SK-N-SH (cell line): Measurements from ENCODE around the gene LIPT1. TPM values are rescaled to one million over a fixed set of nuclear protein-coding genes. Genes with fewer than 3 reads are reported as not detected.

Experiments used
- CTCF ChIA-PET: fragments of 300-600, 350-600 bp; formaldehyde crosslinking; extraction: SDS; loops from one replicate; lab custom pipeline; 2021; lab: Yijun Ruan, JAX
- POLR2A ChIA-PET: fragments of 350-600 bp; sonication (Branson Sonifier 250); formaldehyde crosslinking; extraction: SDS; loops from one replicate; lab custom pipeline; 2020; ENCODE audit warnings: antibody characterized with exemption, inconsistent platforms; lab: Yijun Ruan, JAX
- DNase-seq: peaks from one replicate; pipeline ENCODE4 v3.0.0; 2012
- H2AFZ ChIP-seq: fragments of 200-600 bp; sonication (generic); 2 replicates; pipeline ENCODE4 v1.8.1; 2016; ENCODE audit warnings: antibody characterized with exemption, mild to moderate bottlenecking, low read depth
- H3F3A ChIP-seq: fragments of 200-600 bp; sonication (generic); replicated peaks from 2 replicates; pipeline ENCODE3; 2016; ENCODE audit warnings: antibody characterized with exemption, mild to moderate bottlenecking; ENCODE audit not compliant: insufficient read depth
- H3K27ac ChIP-seq, 2 experiments: fragments of 200-500 bp in 1 of 2; fragments of 200-600 bp in 1 of 2; sonication (Bioruptor generic) in 1 of 2; sonication (generic), shearing (Covaris generic) in 1 of 2; 2 replicates each; pipeline versions ENCODE4 v1.5.1 to v1.6.1; 2014 to 2016; ENCODE audit warnings: low read depth in 2 of 2, inconsistent platforms in 1 of 2, low read length in 1 of 2, mild to moderate bottlenecking in 1 of 2, mixed read lengths in 1 of 2
- H3K27me3 ChIP-seq: fragments of 200-600 bp; sonication (generic), shearing (Covaris generic); 2 replicates; pipeline ENCODE4 v1.6.1; 2016; ENCODE audit warnings: mixed run types; ENCODE audit not compliant: insufficient read depth
- H3K36me3 ChIP-seq, 2 experiments: fragments of 200-500 bp in 1 of 2; fragments of 200-600 bp in 1 of 2; sonication (Bioruptor generic) in 1 of 2; sonication (generic) in 1 of 2; replicated peaks in 1 of 2; 2 replicates each; pipeline versions ENCODE3 to v1.5.1; 2014 to 2016; ENCODE audit warnings: low read length in 1 of 2, mild to moderate bottlenecking in 1 of 2; ENCODE audit not compliant: insufficient read depth in 2 of 2, control insufficient read depth in 1 of 2
- H3K4me1 ChIP-seq, 2 experiments: fragments of 200-500 bp in 1 of 2; fragments of 200-600 bp in 1 of 2; sonication (Bioruptor generic) in 1 of 2; sonication (generic), shearing (Covaris generic) in 1 of 2; 2 replicates each; pipeline versions ENCODE4 v1.5.1 to v1.6.1; 2014 to 2016; ENCODE audit warnings: low read depth in 1 of 2, low read length in 1 of 2, mixed run types in 1 of 2; ENCODE audit not compliant: insufficient read depth in 2 of 2, control insufficient read depth in 1 of 2
- H3K4me2 ChIP-seq: fragments of 200-600 bp; sonication (generic), shearing (Covaris generic); 2 replicates; pipeline ENCODE4 v1.6.1; 2017; ENCODE audit warnings: mixed run types
- H3K4me3 ChIP-seq, 2 experiments: fragments of 200-500 bp in 1 of 2; fragments of 200-600 bp in 1 of 2; sonication (Bioruptor generic) in 1 of 2; sonication (generic), shearing (Covaris generic) in 1 of 2; 2 replicates each; pipeline versions ENCODE4 v1.5.1 to v1.8.1; 2014 to 2016; ENCODE audit warnings: low read depth in 2 of 2, inconsistent platforms in 1 of 2, low read length in 1 of 2, mild to moderate bottlenecking in 1 of 2, mixed read lengths in 1 of 2, moderate library complexity in 1 of 2
- H3K79me2 ChIP-seq: fragments of 200-600 bp; sonication (generic); 2 replicates; pipeline ENCODE4 v1.8.1; 2017; ENCODE audit warnings: mild to moderate bottlenecking; ENCODE audit not compliant: insufficient read depth
- H3K9ac ChIP-seq: fragments of 200-600 bp; sonication (generic); 2 replicates; pipeline ENCODE4 v1.6.1; 2017; ENCODE audit warnings: mixed run types
- H3K9me2 ChIP-seq: fragments of 200-600 bp; sonication (generic); 2 replicates; pipeline ENCODE4 v1.6.1; 2017; ENCODE audit warnings: mixed run types
- H3K9me3 ChIP-seq: fragments of 200-600 bp; sonication (generic); 2 replicates; pipeline ENCODE4 v1.6.1; 2017; ENCODE audit warnings: mixed run types, mild to moderate bottlenecking, moderate library complexity
- H4K20me1 ChIP-seq: fragments of 200-600 bp; sonication (generic); 2 replicates; pipeline ENCODE4 v1.6.1; 2017; ENCODE audit warnings: mild to moderate bottlenecking, mixed run types; ENCODE audit not compliant: insufficient read depth
- ELF1 ChIP-seq: IDR thresholded peaks from 2 replicates; pipeline ENCODE4 v1.4.0; 2012
- EP300 ChIP-seq, 2 experiments: IDR thresholded peaks; 2 replicates each; pipeline versions ENCODE4 v1.4.0 to v1.6.1; 2012; ENCODE audit warnings: borderline replicate concordance in 1 of 2, low read depth in 1 of 2, low read length in 1 of 2
- EZH2phosphoT487 ChIP-seq: fragments of 200-600 bp; sonication (generic); IDR thresholded peaks from 2 replicates; pipeline ENCODE4 v1.6.1; 2017; ENCODE audit warnings: low read depth, mixed run types, mild to moderate bottlenecking, antibody characterized with exemption, moderate library complexity, borderline replicate concordance
- FOSL2 ChIP-seq: IDR thresholded peaks from 2 replicates; pipeline ENCODE4 v1.4.0; 2012; ENCODE audit warnings: low read depth, mild to moderate bottlenecking, moderate library complexity, borderline replicate concordance
- FOXJ3 ChIP-seq: sonication (generic); formaldehyde crosslinking; IDR thresholded peaks from 2 replicates; pipeline ENCODE4 v1.5.1; 2020; ENCODE audit warnings: mild to moderate bottlenecking, missing genetic modification reagents
- JUND ChIP-seq: IDR thresholded peaks from 2 replicates; pipeline ENCODE4 v1.4.0; 2012
- NFIC ChIP-seq: IDR thresholded peaks from 2 replicates; pipeline ENCODE4 v1.4.0; 2012; ENCODE audit warnings: borderline replicate concordance
- NRF1 ChIP-seq: IDR thresholded peaks from 2 replicates; pipeline ENCODE4 v1.6.1; 2012; ENCODE audit warnings: low read depth, mild to moderate bottlenecking, low read length
- POLR2AphosphoS5 ChIP-seq: IDR thresholded peaks from 2 replicates; pipeline ENCODE4 v1.6.1; 2012; ENCODE audit warnings: low read depth, low read length
- REST ChIP-seq: IDR thresholded peaks from 2 replicates; pipeline ENCODE4 v1.6.1; 2012; ENCODE audit warnings: mild to moderate bottlenecking, low read depth, low read length, moderate library complexity
- RFX5 ChIP-seq: IDR thresholded peaks from 2 replicates; pipeline ENCODE4 v1.6.1; 2012; ENCODE audit warnings: mild to moderate bottlenecking, improper control_type of control experiment, low read length
- RXRA ChIP-seq: IDR thresholded peaks from 2 replicates; pipeline ENCODE4 v1.4.0; 2012; ENCODE audit warnings: low read depth, mild to moderate bottlenecking, borderline replicate concordance
- SIN3A ChIP-seq: IDR thresholded peaks from 2 replicates; pipeline ENCODE4 v1.6.1; 2012; ENCODE audit warnings: low read depth, mild to moderate bottlenecking, low read length, moderate library complexity, borderline replicate concordance
- SMC3 ChIP-seq: IDR thresholded peaks from 2 replicates; pipeline ENCODE4 v1.6.1; 2012; ENCODE audit warnings: low read depth, low read length, improper control_type of control experiment
- TAF1 ChIP-seq: IDR thresholded peaks from 2 replicates; pipeline ENCODE4 v1.6.1; 2012; ENCODE audit warnings: low read depth, mild to moderate bottlenecking, low read length, moderate library complexity, borderline replicate concordance
- TCF12 ChIP-seq: IDR thresholded peaks from 2 replicates; pipeline ENCODE4 v1.4.0; 2012
- WGBS: methylation state at CpG from one replicate; pipeline ENCODE4 v1.1.6; 2017; ENCODE audit warnings: low lambda C conversion rate; 5-methylcytosine and 5-hydroxymethylcytosine counted together
- polyA plus RNA-seq, 3 experiments: library from polyadenylated mRNA; depleted of rRNA; stranded (reverse); fragments of >200 nt; gene quantifications; 2 replicates each; pipeline ENCODE4 v1.2.3, GENCODE V29; 2012
- TF ChIP-seq, protein P1 (sequence below): IDR thresholded peaks from 2 replicates; pipeline ENCODE4 v1.4.0; 2012; ENCODE audit warnings: low read depth, borderline replicate concordance
- TF ChIP-seq, protein P2 (sequence below): fragments of 150-350 bp; IDR thresholded peaks from 2 replicates; pipeline ENCODE4 v1.6.1; 2017; ENCODE audit warnings: antibody characterized with exemption, low read length, low read depth, borderline replicate concordance
- TF ChIP-seq, protein P3 (sequence below): IDR thresholded peaks from 2 replicates; pipeline ENCODE4 v1.4.0; 2012; ENCODE audit warnings: low read depth

LIPT1 gene
- polyA plus RNA-seq, 1 of the 3 experiments (the other 2 are of a cell fraction) = 5.4 TPM

DNA sequence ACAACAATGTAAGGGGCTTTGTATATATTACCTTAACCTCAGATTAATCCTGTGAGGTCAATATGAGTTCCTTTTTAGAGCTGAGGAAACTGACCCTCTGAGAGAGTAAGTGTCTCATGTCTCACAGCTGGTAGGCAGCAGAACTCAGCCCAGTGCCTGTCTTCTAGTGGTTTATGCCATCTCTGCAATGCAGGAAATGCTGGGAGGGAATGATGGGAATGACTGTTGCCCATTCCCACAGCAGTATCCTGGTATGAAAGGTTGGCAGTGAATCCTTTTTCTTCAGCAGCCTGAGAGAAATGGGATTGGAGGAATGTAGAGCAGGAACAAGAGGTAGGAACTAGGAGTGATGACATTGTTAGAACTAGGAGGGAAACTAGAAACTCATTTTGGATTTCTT is 32.2 kb downstream of the LIPT1 start:
- no peaks in the 10 kb centered on the region for H3K27me3 ChIP-seq
- peaks cover 13 to 20% of the 10 kb centered on the region in 2 experiments for H3K36me3 ChIP-seq
- H3K4me3 ChIP-seq = no peak overlapping the region
- no peaks in the 10 kb centered on the region for H3F3A ChIP-seq
- no peak for DNase-seq
- POLR2A ChIA-PET = no interaction called here
- H3K9ac ChIP-seq = no peak overlapping the region
- peaks cover 10% of the 10 kb centered on the region; the same call in 1 of the 2 replicates for H4K20me1 ChIP-seq
- TF ChIP-seq EZH2phosphoT487 (no peak), TAF1 (no peak), NRF1 (no peak), RXRA (no peak), RFX5 (no peak), SIN3A (no peak), FOXJ3 (CRISPR knock-in tag) (no peak), FOSL2 (no peak), ELF1 (no peak), SMC3 (no peak)
- TF ChIP-seq, protein P1, sequence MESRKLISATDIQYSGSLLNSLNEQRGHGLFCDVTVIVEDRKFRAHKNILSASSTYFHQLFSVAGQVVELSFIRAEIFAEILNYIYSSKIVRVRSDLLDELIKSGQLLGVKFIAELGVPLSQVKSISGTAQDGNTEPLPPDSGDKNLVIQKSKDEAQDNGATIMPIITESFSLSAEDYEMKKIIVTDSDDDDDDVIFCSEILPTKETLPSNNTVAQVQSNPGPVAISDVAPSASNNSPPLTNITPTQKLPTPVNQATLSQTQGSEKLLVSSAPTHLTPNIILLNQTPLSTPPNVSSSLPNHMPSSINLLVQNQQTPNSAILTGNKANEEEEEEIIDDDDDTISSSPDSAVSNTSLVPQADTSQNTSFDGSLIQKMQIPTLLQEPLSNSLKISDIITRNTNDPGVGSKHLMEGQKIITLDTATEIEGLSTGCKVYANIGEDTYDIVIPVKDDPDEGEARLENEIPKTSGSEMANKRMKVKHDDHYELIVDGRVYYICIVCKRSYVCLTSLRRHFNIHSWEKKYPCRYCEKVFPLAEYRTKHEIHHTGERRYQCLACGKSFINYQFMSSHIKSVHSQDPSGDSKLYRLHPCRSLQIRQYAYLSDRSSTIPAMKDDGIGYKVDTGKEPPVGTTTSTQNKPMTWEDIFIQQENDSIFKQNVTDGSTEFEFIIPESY = no peak
- no peaks in the 10 kb centered on the region for H3K9me3 ChIP-seq
- H3K9me2 ChIP-seq = no peaks in the 10 kb centered on the region
- H2AFZ ChIP-seq = no peak overlapping the region
- H3K79me2 ChIP-seq = peaks cover 82% of the 10 kb centered on the region
- no peak overlapping the region for H3K27ac ChIP-seq
- CTCF ChIA-PET = no interaction called here
- H3K4me1 ChIP-seq = peaks cover 0 to 4% of the 10 kb centered on the region in 2 experiments; a peak in 2 of 4 replicates
- no peak overlapping the region for H3K4me2 ChIP-seq

DNA sequence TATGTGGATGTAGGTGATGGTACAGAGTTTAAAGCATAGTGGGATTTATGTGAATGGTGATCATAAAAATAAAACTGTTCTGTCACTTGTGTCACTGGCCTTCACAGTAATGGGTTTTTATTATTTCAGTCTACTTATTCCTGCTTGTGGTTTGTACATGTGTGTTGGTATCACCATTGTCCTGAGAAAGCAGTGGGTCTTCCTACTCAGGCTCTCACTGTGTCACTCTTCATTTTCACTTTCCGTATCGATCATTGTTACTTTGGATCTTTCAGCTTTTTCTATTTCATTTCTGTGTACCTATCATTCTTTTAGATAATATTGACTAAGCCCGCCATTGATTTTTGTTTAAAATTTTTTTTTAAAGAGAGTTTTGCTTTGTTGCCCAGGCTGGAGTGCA is 33.6 kb downstream of the LIPT1 start:
- ChIA-PET CTCF (no interaction called here), POLR2A (no interaction called here)
- Histone ChIP-seq H3F3A (no peaks in the 10 kb centered on the region), H3K4me2 (no peak overlapping the region), H3K27me3 (no peaks in the 10 kb centered on the region), H3K4me3 (no peak overlapping the region), H3K9me2 (no peaks in the 10 kb centered on the region), H3K27ac (no peak overlapping the region), H4K20me1 (peaks cover 10% of the 10 kb centered on the region; the same call in 1 of the 2 replicates), H2AFZ (no peak overlapping the region), H3K36me3 (peaks cover 13 to 22% of the 10 kb centered on the region in 2 experiments), H3K4me1 (no peaks in the 10 kb centered on the region), H3K9ac (no peak overlapping the region), H3K79me2 (peaks cover 75% of the 10 kb centered on the region), H3K9me3 (no peaks in the 10 kb centered on the region)
- WGBS = 98% methylated on average over 3 of the region's 3 CpGs
- DNase-seq = no peak
- TF ChIP-seq POLR2AphosphoS5 (no peak), TCF12 (no peak), RFX5 (no peak), RXRA (no peak), FOSL2 (no peak), FOXJ3 (CRISPR knock-in tag) (no peak), NFIC (no peak), EP300 (IDR thresholded peaks at IDR 0.05; ENCODE audit: borderline replicate concordance in 1 of 2, low read depth in 1 of 2, low read length in 1 of 2) (no peak), EZH2phosphoT487 (no peak), REST (no peak), ELF1 (no peak), JUND (no peak)
- TF ChIP-seq, protein P2, sequence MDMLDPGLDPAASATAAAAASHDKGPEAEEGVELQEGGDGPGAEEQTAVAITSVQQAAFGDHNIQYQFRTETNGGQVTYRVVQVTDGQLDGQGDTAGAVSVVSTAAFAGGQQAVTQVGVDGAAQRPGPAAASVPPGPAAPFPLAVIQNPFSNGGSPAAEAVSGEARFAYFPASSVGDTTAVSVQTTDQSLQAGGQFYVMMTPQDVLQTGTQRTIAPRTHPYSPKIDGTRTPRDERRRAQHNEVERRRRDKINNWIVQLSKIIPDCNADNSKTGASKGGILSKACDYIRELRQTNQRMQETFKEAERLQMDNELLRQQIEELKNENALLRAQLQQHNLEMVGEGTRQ = no peak
- TF ChIP-seq, protein P1 = no peak
- TF ChIP-seq, protein P3, sequence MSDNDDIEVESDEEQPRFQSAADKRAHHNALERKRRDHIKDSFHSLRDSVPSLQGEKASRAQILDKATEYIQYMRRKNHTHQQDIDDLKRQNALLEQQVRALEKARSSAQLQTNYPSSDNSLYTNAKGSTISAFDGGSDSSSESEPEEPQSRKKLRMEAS = no peak
